Uterus (tissue), 4 donors: Measurements from ENCODE around the gene KCNJ10. TPM values are rescaled to one million over a fixed set of nuclear protein-coding genes. Genes with fewer than 3 reads are reported as not detected.

ENCODE experiments used
- DNase-seq, 2 donors: peaks; one replicate each; pipeline ENCODE4 v3.0.0-alpha.2; 2019 to 2020
- H3K27ac ChIP-seq, 2 donors: fragments of 200-600 bp; sonication (generic); 1 replicate in 1 of 2; 2 replicates in 1 of 2; pipeline ENCODE4 v1.5.1; 2016 to 2018
- H3K27me3 ChIP-seq, 2 donors: fragments of 200-600 bp; sonication (generic); one replicate each; pipeline ENCODE4 v1.5.1; 2018 to 2019; ENCODE audit warnings: control low read depth in 1 of 2
- H3K36me3 ChIP-seq, 2 donors: fragments of 200-600 bp; sonication (generic); one replicate each; pipeline ENCODE4 v1.5.1; 2019; ENCODE audit warnings: control low read depth in 1 of 2
- H3K4me1 ChIP-seq, 2 donors: fragments of 200-600 bp; sonication (generic); one replicate each; pipeline ENCODE4 v1.5.1; 2018 to 2019; ENCODE audit warnings: control low read depth in 1 of 2
- H3K4me3 ChIP-seq, 2 donors: fragments of 200-600 bp; sonication (generic); 1 replicate in 1 of 2; 2 replicates in 1 of 2; pipeline ENCODE4 v1.5.1; 2018 to 2019; ENCODE audit warnings: mild to moderate bottlenecking in 1 of 2
- H3K9me3 ChIP-seq, 2 donors: fragments of 200-600 bp; sonication (generic); one replicate each; pipeline ENCODE4 v1.5.1; 2019; ENCODE audit warnings: control low read depth in 1 of 2
- POLR2A ChIP-seq, 2 donors: fragments of 450-650 bp; IDR thresholded peaks; one replicate each; pipeline ENCODE4 v1.6.1; 2016; ENCODE audit warnings: antibody characterized with exemption in 2 of 2, mild to moderate bottlenecking in 1 of 2, moderate library complexity in 1 of 2
- intact Hi-C: fragments of 100-400 bp; cut with DNase I; formaldehyde crosslinking; loops from one replicate; pipeline ENCODE4 v1.15.1; 2023; ENCODE audit warnings: low total_unique reads
- total RNA-seq, 4 donors: library from RNA; depleted of rRNA in 3 of 4; stranded (reverse); fragments of >200 nt in 3 of 4; gene quantifications; one replicate each; pipeline versions ENCODE4 v1.1.0 to v1.2.4, GENCODE V29; 2014 to 2023
- TF ChIP-seq, protein P1 (sequence below), 4 experiments: fragments of 200-600 bp in 2 of 4; fragments of 450-650 bp in 2 of 4; sonication (generic) in 2 of 4; IDR thresholded peaks; one replicate each; pipeline ENCODE4 v1.5.1; 2016 to 2019; ENCODE audit warnings: antibody characterized with exemption in 4 of 4, mild to moderate bottlenecking in 2 of 4, moderate library complexity in 1 of 4
- donor health status: DM: yes; HTN: yes; CAD: no.

KCNJ10 gene
- total RNA-seq, 4 donors from 2014 or later, result 0.58 TPM; not detected in 3

DNA sequence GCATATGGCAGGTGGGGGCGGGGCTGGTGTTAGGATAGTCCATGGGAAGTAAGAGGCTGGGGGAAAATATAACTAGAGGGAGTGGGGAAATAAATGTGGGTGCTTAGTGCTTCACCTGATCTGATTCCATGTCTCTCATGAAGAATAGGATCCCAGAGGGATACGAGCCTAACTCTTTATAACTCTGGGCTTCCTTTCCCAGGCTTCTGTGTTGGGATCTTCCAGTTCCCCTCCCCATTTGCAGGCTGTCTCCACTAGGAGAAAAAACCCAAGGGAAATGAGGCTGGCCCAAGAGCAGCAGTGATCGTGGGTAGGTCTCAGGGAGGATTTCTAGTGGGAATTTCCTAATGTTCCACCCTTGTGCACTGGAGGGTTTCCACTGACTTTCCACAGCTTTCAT is 13.0 kb upstream of the KCNJ10 start:
- no peaks in the 10 kb centered on the region for H3K4me1 ChIP-seq
- no peak overlapping the region for H3K4me3 ChIP-seq
- no peak overlapping the region for H3K27ac ChIP-seq
- TF ChIP-seq, protein P1, sequence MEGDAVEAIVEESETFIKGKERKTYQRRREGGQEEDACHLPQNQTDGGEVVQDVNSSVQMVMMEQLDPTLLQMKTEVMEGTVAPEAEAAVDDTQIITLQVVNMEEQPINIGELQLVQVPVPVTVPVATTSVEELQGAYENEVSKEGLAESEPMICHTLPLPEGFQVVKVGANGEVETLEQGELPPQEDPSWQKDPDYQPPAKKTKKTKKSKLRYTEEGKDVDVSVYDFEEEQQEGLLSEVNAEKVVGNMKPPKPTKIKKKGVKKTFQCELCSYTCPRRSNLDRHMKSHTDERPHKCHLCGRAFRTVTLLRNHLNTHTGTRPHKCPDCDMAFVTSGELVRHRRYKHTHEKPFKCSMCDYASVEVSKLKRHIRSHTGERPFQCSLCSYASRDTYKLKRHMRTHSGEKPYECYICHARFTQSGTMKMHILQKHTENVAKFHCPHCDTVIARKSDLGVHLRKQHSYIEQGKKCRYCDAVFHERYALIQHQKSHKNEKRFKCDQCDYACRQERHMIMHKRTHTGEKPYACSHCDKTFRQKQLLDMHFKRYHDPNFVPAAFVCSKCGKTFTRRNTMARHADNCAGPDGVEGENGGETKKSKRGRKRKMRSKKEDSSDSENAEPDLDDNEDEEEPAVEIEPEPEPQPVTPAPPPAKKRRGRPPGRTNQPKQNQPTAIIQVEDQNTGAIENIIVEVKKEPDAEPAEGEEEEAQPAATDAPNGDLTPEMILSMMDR (IDR thresholded peaks at IDR 0.05), result no peak
- TF ChIP-seq POLR2A (IDR thresholded peaks at IDR 0.05), result no peak
- no peaks in the 10 kb centered on the region for H3K36me3 ChIP-seq
- peaks cover 0 to 13% of the 10 kb centered on the region in 2 donors for H3K27me3 ChIP-seq
- intact Hi-C loops, result no loop called here
- DNase-seq, result no peak
- no peaks in the 10 kb centered on the region for H3K9me3 ChIP-seq

DNA sequence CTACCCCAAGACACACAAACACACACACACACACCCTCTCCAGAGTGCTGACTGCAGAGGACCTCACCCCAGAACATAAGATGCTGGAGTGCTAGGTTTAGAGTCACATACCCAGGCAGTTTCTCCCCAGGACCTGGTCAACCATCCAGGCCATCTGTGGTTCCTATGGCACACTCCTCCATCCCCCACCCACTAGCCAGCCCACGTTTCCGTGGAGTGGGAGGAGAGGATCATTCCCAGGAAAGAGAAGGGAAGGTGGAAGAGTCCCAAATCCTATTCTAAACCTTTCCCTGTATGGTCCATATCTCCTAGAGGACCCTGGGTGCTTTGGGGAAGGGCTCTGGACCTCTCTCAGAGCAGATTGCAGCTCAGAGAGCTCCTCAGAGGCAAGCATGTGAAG is 12.5 kb upstream of the KCNJ10 start:
- H3K4me3 ChIP-seq, result no peak overlapping the region
- peaks cover 0 to 13% of the 10 kb centered on the region in 2 donors for H3K27me3 ChIP-seq
- DNase-seq, result no peak
- no peaks in the 10 kb centered on the region for H3K4me1 ChIP-seq
- H3K36me3 ChIP-seq, result no peaks in the 10 kb centered on the region
- TF ChIP-seq POLR2A (IDR thresholded peaks at IDR 0.05), result no peak
- no peaks in the 10 kb centered on the region for H3K9me3 ChIP-seq
- intact Hi-C loops, result no loop called here
- H3K27ac ChIP-seq, result no peak overlapping the region

DNA sequence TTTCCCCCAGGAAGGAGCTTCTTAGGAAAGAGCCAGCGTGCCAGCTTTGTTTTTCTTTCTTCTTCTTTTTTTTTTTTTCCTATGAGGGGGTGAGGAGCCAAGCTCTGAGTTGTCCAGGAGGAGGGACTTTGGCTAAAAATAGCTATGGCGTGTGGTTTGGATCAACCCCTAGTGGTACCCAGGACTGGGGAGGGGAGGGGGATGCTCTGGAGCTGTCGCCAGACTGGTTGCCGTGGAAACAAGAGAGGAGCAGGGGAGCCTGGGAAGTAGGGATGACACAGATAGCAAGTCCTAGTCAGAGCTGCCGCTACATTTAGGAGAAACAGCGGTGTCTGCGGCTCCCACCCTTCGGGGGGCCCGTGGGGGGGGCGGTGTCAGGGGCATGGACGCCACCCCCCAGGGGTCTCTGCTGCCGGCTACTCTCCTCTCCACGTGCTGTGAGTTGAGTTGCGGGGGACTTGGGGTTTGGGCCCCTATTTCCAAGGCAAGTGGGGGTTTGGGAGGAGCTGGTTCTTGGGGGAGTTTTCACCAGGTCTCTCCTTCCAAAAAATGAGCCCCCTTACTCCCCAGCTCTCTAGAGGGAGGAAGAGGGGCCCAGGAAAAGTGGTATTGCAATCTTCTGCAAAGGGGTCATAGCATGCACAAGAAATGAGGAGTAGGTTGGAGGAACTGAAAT is 11.4 kb upstream of the KCNJ10 start, which contains the start of gene KCNJ9:
TSS of gene KCNJ9 (plus strand) at position 278 of the 676 bp plus-strand sequence. CDS start 2,493 bp downstream, outside the sequence.
- intact Hi-C loops, result no loop called here
- no peaks in the 10 kb centered on the region for H3K9me3 ChIP-seq
- no peak for DNase-seq
- H3K27ac ChIP-seq, result no peak within 1 kb of the TSS
- TF ChIP-seq POLR2A (IDR thresholded peaks at IDR 0.05), result no peak
- H3K27me3 ChIP-seq, result peaks cover 0 to 13% of the 10 kb centered on the region in 2 donors
- no peaks in the 10 kb centered on the region for H3K36me3 ChIP-seq
- no peak within 1 kb of the TSS for H3K4me3 ChIP-seq
- no peaks in the 10 kb centered on the region for H3K4me1 ChIP-seq

DNA sequence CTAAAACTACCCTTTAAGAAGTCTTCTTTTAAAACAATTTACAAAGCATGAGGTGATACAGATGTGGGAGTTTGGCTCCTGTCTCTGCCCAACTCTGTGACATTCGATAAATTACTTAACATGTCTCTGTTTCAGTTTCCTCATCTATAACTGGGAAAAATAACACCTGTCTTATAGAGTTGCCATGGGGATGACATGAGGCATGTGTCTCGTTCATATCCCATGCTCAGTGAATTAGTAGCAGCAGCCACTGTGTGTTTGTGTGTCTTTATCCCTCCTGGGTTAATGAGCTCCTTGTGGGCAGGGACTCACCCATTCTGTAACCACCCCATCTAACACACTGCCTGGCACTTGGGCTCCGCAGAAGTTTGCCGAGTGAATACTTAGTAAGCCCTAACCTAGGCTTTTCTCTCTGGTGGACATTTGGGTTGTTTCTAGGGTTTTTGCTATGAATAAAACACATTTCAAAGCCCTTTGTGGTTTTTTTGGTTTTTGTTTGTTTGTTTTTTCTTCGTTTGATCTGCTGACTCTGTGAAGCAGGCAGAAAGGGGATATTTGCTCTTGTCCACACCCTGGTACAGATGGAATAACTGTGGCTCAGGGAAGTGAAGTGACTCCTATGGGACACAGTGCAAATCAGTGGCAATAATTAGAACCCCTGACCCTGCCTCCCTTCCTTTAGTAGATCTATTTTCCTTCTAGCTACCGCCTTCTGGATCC is 10.6 kb upstream of the KCNJ10 start:
- TF ChIP-seq, protein P1 (IDR thresholded peaks at IDR 0.05), result no peak
- no peak for TF ChIP-seq POLR2A (IDR thresholded peaks at IDR 0.05)
- Histone ChIP-seq H3K36me3 (no peaks in the 10 kb centered on the region), H3K4me1 (no peaks in the 10 kb centered on the region), H3K27me3 (peaks cover 0 to 13% of the 10 kb centered on the region in 2 donors), H3K27ac (no peak overlapping the region), H3K9me3 (no peaks in the 10 kb centered on the region), H3K4me3 (no peak overlapping the region)
- intact Hi-C loops, result no loop called here
- no peak for DNase-seq

DNA sequence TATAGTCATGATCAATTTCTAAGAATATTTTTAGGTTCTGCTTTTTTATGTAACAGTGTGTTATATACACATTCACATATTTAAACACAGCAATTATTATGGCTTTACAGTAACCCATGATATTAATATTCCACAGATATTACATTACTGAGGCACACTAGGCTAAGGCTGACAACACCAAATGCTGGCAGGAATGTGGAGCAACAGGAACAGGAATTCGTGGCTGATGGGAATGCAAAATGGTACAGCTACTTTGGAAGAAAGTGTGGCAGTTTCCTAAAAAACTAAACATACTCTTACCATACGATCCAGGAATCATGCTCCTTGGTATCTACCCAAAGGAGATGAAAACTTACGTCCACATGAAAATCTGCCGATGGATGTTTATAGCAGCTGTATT is 9.5 kb upstream of the KCNJ10 start:
- intact Hi-C loops, result no loop called here
- Histone ChIP-seq H3K9me3 (no peaks in the 10 kb centered on the region), H3K27me3 (peaks cover 0 to 13% of the 10 kb centered on the region in 2 donors), H3K27ac (no peak overlapping the region), H3K4me1 (no peaks in the 10 kb centered on the region), H3K4me3 (no peak overlapping the region), H3K36me3 (no peaks in the 10 kb centered on the region)
- DNase-seq, result no peak
- TF ChIP-seq POLR2A (IDR thresholded peaks at IDR 0.05), result no peak
- TF ChIP-seq, protein P1 (IDR thresholded peaks at IDR 0.05), result no peak

DNA sequence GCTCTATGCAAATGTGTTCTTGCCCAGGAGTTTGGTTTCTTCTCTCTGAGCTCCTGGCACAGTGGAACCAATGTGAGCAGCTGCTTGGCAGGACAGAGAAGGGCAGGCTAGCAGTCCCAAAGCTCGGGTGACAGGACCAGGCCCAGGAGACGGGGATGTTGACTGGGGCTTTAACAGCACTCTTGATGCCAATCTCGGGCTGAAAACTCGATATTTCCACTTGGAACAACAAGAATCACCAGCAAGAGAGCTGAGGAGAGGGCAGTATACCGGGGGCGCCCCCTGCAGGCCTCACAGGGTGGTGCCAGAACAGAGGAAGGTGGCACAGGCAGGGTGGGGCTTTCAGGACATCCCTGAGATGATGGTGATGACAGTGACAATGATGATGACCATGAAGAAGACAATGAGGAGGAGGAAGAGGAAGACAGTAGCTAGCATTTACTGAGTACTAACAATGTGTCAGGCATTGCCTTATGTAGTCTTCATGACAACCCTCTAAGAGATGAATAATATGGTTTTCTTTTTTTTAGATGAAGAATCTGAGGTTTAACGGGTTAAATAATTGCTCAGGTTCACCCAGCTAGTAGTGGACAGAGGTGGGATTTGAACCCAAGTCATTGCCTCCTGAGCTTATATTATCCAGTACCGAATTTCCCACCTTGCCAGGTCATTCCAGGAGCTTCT is 8.7 kb upstream of the KCNJ10 start:
- H3K27ac ChIP-seq, result no peak overlapping the region
- peaks cover 0 to 13% of the 10 kb centered on the region in 2 donors for H3K27me3 ChIP-seq
- DNase-seq, result no peak
- intact Hi-C loops, result no loop called here
- no peak overlapping the region for H3K4me3 ChIP-seq
- H3K4me1 ChIP-seq, result no peaks in the 10 kb centered on the region
- TF ChIP-seq POLR2A (IDR thresholded peaks at IDR 0.05), result no peak
- TF ChIP-seq, protein P1 (IDR thresholded peaks at IDR 0.05), result peak in 1 of 4 experiments; percentile 11
- no peaks in the 10 kb centered on the region for H3K36me3 ChIP-seq
- no peaks in the 10 kb centered on the region for H3K9me3 ChIP-seq
